Endometrium (tissue), 2 donors: ENCODE data around the gene NT5DC4.

Experiments
- FAIRE-seq: peaks from 2 replicates; lab custom pipeline; 2012; peaks lifted over from hg19 to GRCh38; lab: Jason Lieb, UNC
- donor health status: control.
- donor health status: control.

NT5DC4 gene

DNA sequence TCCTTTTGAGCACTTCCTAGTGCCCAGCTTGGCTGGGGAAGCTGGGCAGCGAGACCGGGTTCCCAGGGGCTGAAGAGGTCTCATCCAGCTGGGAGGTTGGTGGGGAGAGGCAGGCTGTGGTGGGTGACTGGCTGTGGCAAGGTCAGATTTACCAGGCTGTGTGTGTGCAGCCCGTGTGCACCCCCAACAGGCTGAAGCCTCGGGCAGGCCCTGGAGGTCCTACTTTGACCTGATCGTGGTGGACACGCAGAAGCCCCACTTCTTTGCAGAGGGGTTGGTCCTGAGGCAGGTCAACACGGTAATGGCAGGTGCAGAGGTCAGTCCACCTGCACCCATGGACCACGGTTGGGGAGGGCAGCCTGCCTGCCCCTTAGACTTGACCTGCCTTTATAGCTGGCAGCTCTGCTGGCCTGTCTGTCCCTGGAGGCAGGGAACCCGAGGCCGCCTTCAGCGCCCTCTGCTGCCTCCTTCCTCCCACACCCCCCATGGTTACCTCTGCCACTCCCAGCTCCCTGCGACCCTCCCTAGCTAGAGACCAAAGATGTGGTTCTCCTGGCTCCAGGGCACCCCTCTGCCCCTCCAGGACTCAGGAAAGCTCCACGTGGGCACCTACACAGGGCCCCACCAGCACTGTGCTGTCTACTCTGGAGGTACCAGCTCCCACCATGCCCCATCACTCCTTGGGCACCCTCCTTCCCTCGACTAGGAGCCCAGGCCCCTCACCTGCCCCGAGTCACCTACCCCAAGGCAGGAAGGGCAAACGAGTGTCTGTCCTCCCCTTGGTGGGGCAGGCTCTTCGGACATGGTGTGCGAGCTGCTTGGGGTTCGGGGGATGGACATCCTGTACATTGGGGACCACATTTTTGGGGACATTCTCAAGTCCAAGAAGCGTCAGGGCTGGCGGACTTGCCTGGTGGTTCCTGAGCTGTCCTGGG is 4.0 kb downstream of the NT5DC4 start:
- no peak for FAIRE-seq

GRCh38 chr2:112725545-112726457 is 5.0 kb downstream of the NT5DC4 start:
- no peak for FAIRE-seq

DNA sequence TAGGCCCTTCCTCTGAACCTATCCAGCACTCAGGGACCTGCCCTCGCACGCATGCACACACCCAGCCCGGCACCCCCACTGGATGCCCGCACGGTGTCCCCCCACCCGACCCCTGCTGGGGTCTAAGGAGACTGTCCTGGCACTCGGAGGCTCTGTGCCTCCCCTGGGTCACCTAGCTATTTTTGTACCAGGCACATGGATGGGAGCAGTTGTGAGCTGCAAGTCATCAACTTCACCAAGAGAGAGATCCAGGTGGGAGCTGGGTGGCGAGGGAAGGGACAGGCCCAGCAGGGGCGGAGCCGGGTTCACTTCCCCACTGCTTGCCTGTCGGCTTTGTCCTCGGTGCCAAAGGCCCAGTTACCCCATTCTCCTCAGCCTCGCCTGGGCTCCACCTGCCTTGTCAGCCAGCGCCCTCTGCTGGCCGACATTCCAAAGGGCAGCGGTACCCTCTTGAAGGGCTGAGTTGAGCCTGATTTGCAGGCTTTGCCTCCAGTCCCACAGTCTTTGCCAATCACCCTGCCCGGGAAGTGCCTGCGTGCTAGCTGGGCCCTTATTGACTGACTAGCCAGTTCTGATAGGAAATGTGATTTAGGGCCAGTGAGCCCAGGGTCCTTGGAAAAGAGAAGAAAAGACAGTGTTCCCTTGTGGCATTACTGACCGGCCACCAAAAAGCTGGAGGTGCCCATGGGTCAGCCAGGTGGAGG is 5.8 kb downstream of the NT5DC4 start:
- FAIRE-seq = no peak

DNA sequence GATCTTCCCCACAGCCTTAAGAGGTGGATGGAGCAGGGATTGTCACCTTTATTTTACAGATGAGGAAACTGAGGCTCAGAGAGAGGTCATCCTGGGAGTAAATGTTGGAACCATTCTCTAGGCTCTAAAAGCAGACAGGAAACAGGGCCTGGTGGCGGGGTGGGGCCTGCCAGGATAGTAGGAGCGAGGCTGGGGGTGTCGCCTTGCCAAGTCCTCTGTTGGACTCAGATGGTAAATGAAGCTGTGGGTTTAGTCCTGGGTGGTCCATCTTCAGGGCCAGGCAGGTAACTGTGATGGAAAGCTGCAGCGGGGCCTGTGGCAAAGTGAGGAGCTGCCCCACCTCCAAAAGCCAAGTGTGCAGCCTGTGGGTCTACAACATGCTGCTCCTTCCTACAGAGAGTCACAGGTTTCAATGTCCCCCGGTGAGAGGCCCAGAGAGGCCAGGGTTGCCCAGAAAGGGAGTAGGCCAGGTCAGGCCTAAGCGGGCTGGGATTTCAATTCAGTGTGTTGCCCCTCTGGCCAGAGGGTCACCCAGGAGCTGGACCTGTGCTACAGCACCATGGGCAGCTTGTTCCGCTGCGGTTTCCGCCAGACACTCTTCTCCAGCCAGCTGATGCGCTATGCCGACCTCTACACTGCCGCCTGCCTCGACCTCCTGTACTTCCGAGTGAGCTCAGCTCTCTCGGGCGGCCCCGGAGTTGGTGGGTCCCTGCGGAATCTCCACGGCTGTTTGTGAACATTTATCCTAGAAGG is 6.6 kb downstream of the NT5DC4 start:
- FAIRE-seq = no peak

GRCh38 chr2:112728029-112728362 is 7.2 kb downstream of the NT5DC4 start:
- FAIRE-seq = no peak

DNA sequence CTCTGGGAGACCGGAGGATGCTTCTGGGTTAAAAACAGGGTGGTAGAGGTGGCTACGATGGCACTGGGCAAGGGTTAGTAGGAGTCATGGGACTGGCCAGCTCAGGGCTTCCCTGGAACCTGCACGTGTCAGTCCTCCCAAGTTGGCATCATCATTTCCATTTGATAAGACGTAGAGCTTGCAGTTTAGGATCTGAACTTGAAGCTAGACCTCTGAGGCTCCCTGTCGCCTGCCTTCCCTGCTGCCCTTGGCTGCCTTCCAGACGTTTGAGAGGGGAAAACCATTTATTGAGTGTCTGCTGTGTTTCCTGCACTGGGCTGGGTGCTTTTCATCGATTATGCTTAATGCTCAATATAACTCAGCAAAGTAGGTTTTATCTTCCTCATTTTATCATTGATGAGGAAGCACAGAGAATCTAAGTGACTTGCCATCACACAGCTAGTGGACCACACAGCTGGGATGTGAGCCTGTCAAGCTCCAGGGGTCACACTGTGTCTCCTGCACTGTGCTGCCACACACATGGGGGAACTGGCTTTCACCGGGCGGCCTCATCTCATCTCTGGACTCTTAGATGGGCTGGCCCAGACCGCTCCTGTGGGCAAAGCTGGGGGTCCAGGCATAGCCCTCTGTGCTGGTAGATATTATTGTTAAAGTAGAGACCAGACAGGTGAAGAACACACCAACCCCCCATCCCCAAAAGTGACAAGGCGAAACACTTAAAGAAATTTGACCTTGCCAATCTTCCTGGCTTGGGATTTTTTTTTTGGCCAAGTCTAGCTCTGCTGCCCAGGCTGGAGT is 7.8 kb downstream of the NT5DC4 start:
- FAIRE-seq = no peak

GRCh38 chr2:112730216-112730615 is 9.4 kb downstream of the NT5DC4 start:
- no peak for FAIRE-seq

- FAIRE-seq = no peak
Observed at GRCh38 chr2:112730791-112731190, 10.0 kb downstream of the NT5DC4 start.

DNA sequence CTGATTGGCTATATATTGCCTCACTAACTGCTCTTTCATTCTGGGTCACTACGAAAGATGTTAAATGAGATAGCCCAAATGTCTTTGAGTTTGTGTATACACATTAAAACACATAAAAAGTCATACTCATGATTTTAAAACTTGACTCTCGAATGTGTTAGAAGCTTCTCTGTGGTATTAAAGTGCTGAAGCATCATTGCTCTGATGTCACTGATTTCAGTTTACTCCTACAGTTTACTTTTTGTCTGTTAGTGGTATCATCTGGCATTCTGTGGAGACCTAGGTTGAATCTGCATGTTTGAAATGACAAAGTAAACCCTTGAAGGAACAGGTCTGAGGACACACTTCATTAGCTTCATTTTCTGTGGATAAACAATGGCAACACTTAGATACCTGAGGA is 10.7 kb downstream of the NT5DC4 start:
- FAIRE-seq = no peak

DNA sequence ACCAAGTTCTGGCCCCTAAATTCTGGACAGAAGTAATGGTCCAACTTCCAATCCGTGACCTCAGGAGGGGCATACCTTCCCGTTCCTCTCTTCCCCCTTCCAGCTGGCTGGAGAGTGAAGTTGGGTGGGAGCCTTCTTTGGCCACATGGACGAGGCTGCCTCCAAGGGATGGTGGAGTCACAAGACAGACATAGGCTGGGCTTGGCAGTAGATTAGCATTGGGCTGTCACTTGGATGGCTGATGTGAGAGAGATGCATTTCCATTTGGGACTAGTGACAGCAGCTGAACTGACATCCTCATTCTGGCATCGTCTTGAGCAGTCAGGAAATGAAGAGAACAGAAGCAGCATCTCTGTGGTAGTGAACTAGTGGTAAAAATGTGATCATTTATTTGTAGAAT is 12.6 kb downstream of the NT5DC4 start:
- no peak for FAIRE-seq

DNA sequence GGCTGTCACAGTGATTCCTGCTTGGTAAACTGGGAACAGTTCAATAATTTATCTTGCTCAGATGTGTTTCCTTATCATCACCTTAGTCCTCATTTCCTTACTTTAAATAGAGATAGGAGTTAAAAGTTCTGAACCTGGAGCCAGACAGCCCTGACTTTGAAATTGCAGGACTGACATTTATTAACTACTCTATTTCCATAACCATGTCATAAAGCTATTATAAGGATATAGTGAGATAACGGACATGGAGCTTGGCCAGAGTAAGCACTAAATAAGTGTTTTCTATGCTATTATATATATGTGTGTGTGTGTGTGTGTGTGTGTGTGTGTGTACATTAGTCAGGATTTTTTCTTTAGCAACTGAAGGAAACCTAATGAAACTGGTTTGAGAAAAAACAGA is 13.1 kb downstream of the NT5DC4 start:
- no peak for FAIRE-seq

DNA sequence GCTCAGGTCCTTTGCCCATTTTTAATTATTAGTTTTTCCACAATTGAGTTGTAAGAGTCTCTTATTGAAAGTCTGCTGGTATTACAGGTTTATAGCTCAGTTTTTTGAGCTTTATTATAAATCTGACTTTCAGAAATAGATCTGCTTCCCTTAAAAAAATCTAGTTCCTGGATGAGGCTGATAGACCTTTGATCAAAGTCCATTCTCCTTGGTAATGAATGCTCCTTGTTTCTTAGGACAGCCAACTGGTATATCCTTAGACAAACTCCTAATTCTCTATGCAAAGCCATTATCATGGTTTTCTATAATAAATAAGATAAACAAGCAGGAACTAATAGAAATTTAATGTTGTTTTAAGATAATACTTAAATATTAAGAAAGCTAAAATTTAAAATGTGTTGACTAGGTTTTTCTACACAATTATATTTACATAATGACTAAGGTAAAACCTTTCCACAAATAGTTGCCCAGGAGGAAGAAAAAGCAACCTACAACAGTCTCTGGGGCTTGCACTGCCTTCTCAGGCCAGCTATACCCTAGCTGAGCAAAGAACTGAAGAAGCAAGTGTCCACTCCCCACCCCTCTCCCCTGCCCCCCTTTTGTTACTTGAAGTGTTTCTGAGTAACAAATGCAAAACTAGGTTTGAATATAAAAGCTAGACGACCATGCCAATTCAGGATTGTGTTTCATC is 16.9 kb downstream of the NT5DC4 start:
- no peak for FAIRE-seq

- FAIRE-seq = no peak
Observed at GRCh38 chr2:112740527-112740926, 19.7 kb downstream of the NT5DC4 start.

DNA sequence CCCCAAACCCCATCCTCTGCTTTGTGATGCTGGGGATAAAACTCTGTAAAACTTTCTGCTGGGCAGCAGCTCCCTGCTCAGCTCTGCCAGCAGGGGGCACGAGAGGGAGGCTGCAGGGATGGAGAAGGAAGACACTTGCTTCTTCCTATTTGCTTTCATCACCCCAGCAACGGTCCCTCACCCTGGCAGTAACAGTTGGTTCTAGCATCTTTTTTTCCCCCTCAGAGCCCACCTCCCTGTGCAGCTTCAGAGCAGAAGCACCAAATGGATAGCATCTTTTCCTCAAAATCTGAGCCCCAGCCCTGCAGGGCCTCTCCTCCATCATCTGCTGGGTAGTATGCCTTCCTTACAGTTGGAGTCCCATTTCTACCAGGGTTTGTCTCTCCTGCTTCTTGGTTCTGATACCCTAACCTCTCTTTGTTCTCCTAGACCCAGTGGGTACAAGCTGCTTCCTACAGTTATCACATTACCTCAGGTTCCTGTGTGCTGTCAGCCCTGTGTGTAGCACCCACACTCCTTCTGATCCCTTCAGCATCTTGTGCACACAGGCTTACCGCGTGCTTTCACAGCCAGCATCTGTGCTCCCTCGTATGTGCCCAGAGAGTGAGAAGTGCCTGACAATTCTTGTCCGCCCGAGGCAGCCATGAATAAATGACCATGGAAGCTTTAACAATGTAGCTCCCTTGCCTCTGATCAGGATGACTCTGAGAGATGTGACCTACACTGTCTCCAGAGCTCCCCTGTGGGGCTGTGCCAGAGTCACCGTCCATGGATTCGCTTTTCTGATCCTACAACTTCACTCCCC is 29.1 kb downstream of the NT5DC4 start:
- no peak for FAIRE-seq

DNA sequence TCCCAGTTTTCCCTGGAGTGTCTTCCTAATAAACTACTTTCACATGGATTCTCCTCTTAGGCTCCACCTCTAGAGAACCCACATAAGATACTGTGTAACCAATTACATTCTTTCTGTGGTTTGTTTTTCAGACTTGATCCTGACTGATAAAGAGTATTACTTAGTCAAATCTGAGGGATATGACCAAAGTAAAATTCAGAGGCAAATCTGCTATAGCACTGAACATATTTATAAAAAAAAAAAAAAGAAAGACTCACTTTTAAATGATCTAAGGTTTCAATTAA is 29.7 kb downstream of the NT5DC4 start:
- no peak for FAIRE-seq

- no peak for FAIRE-seq
Observed at GRCh38 chr2:112751451-112752197, 30.8 kb downstream of the NT5DC4 start.

DNA sequence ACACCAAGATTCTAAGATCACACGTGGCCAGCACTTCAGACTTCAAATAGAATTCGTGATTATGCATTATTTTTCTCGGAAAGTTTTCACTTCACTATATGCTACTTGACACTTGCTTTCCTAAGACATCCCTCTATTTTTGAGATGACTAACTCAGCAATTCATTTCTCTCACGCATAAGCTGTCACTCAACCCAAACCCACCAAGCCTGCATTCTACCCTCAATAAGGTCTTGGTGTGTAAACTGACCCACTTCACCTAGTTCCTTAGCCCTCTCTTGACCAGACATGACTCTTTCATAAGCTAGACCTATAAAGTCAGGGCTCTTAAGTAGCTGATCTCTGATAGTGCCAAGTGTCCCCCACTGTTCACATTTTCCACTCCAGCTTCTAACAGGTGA is 31.8 kb downstream of the NT5DC4 start:
- FAIRE-seq = no peak

- FAIRE-seq = no peak
Observed at GRCh38 chr2:112754564-112754963, 33.7 kb downstream of the NT5DC4 start.

GRCh38 chr2:112755444-112755843 is 34.6 kb downstream of the NT5DC4 start:
- no peak for FAIRE-seq
